Activated T-helper 9 cell treated with anti-CD3 and anti-CD28 coated beads, Interleukin-2, amount 50 U/mL, for 16 hours (primary cell): Measurements from ENCODE around the gene ROBO3.

Experiments used
- DNase-seq: peaks from one replicate; pipeline ENCODE4 v3.0.0-alpha.2; 2020; ENCODE audit warnings: low read depth

ROBO3 gene

DNA sequence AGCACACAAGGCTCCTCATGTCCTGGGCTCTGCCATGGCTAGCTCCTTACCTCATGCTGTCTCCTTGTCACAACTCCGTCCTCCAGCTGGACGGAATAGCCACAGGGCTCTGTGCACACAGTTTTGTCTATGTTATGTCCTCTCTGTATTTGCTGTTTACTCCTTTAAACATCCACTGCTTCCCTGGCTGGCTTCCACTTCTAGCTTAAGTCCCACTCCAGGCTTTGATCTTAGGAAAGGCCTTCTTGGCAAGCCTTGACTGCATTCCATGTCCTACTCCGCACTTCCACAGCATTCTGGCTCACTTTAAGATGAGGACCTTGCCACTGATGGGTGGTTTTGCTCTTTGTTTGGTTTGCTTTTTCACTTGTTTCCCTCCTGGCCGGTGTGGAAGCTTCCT, 22.9 kb upstream of the ROBO3 start:
- no peak for DNase-seq

- DNase-seq: no peak
Observed at GRCh38 chr11:124843616-124843910, 21.7 kb upstream of the ROBO3 start.

DNA sequence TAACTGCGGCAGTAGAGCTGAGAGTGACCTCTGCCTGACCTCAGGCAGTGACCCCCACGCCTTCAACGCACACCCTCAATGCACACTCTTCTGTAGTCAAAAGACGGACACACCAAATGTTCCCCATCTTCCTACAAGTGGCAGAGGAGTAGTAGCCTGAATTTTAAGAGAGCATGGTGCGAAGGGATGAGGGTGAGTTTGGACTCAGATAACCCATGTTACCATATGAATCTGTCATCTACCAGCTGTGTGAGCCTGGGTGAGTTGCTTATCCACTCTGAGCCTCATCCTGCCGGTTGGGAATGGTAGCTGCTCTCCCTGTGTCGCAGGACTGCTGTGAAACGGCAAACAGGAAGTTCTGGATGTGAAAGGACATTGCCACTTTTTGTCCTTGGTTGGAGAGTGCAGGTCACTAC, 20.6 kb upstream of the ROBO3 start:
- no peak for DNase-seq

DNA sequence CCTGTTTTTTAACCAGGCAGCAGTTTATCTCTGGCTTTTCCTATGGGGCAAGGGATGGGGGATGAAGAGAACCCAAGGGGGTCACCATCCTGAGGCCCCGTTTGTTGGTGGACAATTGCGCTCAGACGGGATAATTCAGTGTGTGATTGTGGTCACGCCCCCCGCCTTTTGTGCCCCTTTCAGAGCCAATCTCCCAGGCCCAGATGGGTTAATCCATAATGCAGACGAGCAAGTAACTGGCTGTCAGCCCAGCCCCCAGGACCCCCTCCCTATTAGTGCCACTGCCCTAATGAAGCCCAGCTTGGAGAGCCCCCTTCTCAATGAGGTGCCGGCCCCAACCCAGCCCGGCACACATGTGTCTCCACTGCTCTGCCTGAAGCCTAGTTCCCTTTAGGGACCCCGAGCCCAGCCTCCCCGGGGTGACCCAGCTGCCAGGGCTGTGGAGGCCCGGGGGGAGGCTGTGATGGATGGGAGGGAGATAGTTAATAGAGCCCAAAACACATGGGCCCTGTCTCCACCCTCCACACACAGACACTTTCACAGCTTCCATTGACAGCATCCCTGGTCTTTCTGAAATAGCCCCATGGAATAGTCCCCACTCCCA, 19.1 kb upstream of the ROBO3 start:
- DNase-seq: no peak

DNA sequence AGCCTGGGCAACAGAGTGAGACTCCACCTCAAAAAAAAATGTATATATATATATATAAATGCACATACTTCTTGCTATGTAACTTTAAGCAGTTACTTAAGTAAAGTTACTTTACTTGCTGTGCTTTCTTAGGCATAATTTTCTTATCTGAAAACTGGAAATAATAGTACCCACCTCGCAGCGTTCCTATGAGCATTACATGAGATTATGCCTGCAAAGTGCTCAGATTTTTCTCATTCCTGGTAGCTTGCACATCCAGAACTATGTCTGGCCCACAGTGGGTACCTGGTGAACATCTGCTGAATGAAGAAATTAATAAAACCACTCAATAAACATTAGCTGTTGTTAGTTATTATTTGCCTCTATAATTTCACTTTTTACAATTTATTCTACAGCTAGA, 6.1 kb upstream of the ROBO3 start:
- no peak for DNase-seq

GRCh38 chr11:124861670-124862069, 3.6 kb upstream of the ROBO3 start:
- no peak for DNase-seq

DNA sequence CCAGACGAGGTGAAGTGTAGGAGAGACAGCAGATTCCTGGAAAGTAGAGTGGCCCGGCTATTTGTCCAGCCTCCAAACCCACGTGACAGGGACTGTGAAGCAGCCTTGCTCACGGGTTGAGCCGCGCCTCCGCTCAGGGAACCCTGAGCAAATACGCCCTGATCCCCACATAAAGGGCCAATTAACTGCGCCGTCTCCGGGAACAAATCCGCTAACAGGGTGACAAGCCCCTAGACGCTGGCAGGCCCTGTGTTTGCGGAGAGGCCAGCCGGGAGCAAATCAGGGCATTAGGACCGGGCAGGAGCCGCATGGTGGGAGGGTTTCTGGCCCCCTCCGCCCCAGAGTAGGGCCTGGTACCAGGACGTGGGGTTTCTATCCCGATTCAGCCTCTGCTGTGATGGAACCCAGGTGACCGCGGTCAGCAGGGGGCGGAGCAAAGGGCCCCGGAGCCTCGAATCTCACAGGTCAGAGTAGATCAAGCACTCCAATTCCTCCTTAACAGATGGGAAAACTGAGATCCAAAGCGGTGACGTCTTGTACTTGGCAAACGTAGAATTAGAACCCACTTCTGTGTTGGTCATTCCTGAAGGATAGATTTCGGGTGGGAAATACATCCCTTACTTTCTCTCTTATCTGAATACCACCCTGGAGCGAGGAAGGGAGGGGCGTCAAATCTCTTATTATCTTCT, 2.0 kb upstream of the ROBO3 start:
- no peak for DNase-seq

DNA sequence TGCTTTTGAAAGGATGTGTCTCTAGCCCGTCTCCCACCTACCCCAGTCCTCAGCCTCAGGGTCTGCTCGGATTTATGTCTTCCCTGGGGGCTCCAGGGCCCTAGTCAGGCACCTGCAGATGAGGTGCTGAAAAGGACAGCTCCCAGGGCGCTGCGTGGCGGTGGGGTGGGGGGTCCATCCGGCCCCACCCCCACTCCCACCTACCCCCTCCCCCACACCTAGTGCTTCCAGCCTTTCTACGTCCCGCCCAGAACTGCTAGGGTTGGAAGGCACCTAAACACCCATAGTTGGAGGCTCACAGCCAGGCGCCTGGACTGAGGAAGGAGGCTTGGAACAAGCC, 1.4 kb upstream of the ROBO3 start:
- no peak for DNase-seq

GRCh38 chr11:124864176-124864891, 898 bp upstream of the ROBO3 start:
- DNase-seq: no peak

DNA sequence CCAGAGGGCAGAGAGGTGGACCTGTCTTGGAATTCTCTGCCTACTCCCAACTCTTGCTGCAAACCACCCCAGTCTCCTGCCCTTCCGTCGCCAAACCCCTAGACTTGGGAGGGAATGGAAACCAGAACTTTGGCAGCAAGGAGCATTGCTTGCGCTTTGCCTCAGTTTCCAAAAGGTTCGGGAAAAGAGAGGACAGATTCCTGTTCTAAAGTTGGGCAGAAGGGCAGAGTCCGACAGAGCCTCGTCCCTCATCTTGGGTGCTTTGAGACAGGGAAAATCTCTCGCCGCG, 396 bp upstream of the ROBO3 start:
- DNase-seq: no peak

GRCh38 chr11:124865902-124866851, 945 bp downstream of the ROBO3 start:
- peak; percentile 21 for DNase-seq

GRCh38 chr11:124867700-124868099, 2.5 kb downstream of the ROBO3 start:
- no peak for DNase-seq

- DNase-seq: no peak
Observed at GRCh38 chr11:124868331-124869274, 3.4 kb downstream of the ROBO3 start.

DNA sequence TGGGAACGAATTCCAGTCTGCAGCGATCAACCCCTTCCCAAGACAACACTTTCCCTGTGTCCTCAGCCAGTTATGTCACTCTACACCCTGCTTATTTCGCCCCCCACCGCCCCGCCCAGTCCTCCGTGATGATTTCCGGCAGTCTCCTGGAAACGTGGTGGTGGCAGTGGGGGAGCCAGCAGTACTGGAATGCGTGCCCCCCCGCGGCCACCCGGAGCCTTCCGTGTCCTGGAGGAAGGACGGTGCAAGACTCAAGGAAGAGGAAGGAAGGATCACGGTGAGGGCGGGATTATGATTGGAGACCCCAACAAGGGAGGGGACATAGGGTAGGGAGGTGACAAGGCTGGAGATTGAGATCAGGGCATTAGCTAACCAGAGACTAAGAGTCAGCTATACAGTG, 4.1 kb downstream of the ROBO3 start:
- no peak for DNase-seq

- DNase-seq: no peak
Observed at GRCh38 chr11:124869856-124870387, 4.7 kb downstream of the ROBO3 start.

DNA sequence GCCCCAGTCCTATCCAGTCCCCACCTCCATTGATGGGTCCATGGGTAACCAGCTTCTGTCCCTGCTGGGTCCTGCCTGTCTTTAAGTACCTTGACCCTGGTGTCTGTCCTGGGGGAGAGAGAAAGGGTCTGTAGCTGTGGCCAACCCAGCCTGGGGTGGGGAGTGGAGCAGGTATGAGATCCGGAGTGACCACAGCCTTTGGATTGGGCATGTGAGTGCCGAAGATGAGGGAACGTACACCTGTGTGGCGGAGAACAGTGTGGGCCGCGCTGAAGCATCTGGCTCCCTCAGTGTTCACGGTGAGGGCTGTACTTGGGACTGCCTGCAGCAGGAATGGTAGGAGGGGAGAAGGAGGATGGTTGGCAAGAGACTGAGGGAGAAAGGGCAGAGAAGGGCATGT, 5.2 kb downstream of the ROBO3 start:
- no peak for DNase-seq

DNA sequence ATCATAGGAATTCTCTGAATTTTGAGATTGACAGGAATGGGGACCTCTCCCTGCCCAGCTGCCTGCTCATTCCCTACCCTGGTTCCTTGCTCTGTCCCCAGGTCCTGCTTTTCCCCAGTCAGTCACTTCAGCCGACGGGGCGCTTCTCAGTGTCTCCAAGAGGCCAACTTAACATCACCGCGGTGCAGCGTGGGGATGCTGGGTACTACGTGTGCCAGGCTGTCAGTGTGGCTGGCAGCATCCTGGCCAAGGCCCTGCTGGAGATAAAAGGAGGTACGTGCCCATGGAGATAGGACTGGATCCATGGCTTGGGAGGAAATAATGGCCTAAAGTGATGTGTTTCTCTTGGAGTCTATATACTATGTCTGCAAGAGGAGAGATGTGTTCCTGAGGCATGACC, 7.0 kb downstream of the ROBO3 start:
- no peak for DNase-seq

- DNase-seq: no peak
Observed at GRCh38 chr11:124872741-124873140, 7.5 kb downstream of the ROBO3 start.

DNA sequence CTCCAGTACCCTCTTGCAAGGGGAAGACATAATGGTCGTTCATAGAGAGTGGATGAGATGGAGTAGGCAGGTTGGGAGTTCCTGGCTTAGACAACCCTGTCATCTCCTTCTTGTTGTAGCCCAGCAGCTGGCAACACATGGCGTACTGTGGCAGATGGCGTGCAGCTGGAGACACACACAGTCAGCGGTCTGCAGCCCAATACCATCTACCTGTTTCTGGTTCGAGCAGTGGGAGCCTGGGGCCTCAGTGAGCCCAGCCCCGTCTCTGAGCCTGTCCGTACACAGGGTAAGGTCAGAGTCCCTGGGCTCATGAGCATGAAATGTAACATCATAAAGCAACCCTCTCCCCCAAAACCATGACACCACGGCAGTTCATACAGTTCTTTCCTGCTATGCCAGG, 8.7 kb downstream of the ROBO3 start:
- DNase-seq: no peak

GRCh38 chr11:124874571-124875255, 9.5 kb downstream of the ROBO3 start:
- DNase-seq: no peak

DNA sequence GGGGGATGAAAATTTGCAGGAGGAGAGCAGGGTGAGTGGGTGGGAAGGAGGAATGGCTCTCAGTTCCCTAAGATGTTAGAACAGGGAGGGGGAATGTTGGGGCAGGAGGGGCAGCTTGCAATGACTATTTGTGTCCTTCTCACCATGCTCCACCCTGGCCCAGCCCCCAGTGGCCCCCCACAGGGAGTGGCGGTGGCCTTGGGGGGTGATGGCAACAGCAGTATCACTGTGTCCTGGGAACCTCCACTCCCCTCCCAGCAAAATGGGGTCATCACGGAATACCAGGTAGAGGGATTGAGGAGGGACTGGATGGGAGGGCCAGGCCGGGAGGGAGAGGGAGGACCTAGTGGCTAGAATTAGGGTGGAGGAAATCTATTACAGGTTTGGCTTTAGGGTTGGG, 10.2 kb downstream of the ROBO3 start:
- no peak for DNase-seq
